Esophagus muscularis mucosa (tissue), 4 donors: ENCODE data around the gene NELL1. TPM values are rescaled to one million over a fixed set of nuclear protein-coding genes. Genes with fewer than 3 reads are reported as not detected.

ENCODE experiments used
- DNase-seq: peaks from one replicate; pipeline ENCODE4 v3.0.0-alpha.2; 2017; ENCODE audit errors: extremely low spot score
- H3K27ac ChIP-seq, 4 donors: fragments of 200-600 bp; sonication (generic); replicated peaks in 1 of 4; 1 replicate in 3 of 4; 2 replicates in 1 of 4; pipeline ENCODE4 v1.5.1; 2016 to 2019; ENCODE audit warnings: mild to moderate bottlenecking in 1 of 4
- H3K27me3 ChIP-seq, 4 donors: fragments of 200-600 bp; sonication (generic); one replicate each; pipeline versions ENCODE4 v1.5.1 to v1.6.0; 2016 to 2019
- H3K36me3 ChIP-seq, 4 donors: fragments of 200-600 bp; sonication (generic); one replicate each; pipeline ENCODE4 v1.5.1; 2016 to 2019
- H3K4me1 ChIP-seq, 4 donors: fragments of 200-600 bp; sonication (generic); one replicate each; pipeline ENCODE4 v1.5.1; 2016 to 2019
- H3K4me3 ChIP-seq, 4 donors: fragments of 200-600 bp; sonication (generic); 1 replicate in 2 of 4; 2 replicates in 2 of 4; pipeline ENCODE4 v1.5.1; 2016 to 2019; ENCODE audit warnings: mild to moderate bottlenecking in 4 of 4, moderate library complexity in 1 of 4
- H3K9me3 ChIP-seq, 4 donors: fragments of 200-600 bp; sonication (generic); 1 replicate in 3 of 4; 2 replicates in 1 of 4; pipeline ENCODE4 v1.5.1; 2016 to 2019
- EP300 ChIP-seq: sonication (generic); formaldehyde crosslinking; IDR thresholded peaks from one replicate; pipeline ENCODE4 v1.6.1; 2017; ENCODE audit warnings: antibody characterized with exemption
- POLR2A ChIP-seq: fragments of 450-650 bp; IDR thresholded peaks from one replicate; pipeline ENCODE4 v1.6.1; 2017; ENCODE audit warnings: antibody characterized with exemption, moderate library complexity, mild to moderate bottlenecking, low read depth
- POLR2AphosphoS5 ChIP-seq, 2 donors: sonication (generic); formaldehyde crosslinking; IDR thresholded peaks; one replicate each; pipeline ENCODE4 v1.6.1; 2017; ENCODE audit warnings: antibody characterized with exemption in 2 of 2
- WGBS: methylation state at CpG from one replicate; pipeline ENCODE4 v1.1.5; 2018; 5-methylcytosine and 5-hydroxymethylcytosine counted together
- intact Hi-C: fragments of 100-400 bp; cut with DNase I; formaldehyde crosslinking; loops from one replicate; pipeline ENCODE4 v1.15.1; 2023
- total RNA-seq, 4 donors: library from RNA; depleted of rRNA; stranded (reverse); fragments of >200 nt; gene quantifications; one replicate each; pipeline versions ENCODE4 v1.1.0 to v1.2.1, GENCODE V29; 2016
- TF ChIP-seq, protein P1 (sequence below), 3 experiments: fragments of 200-600 bp in 2 of 3; fragments of 450-650 bp in 1 of 3; sonication (generic) in 2 of 3; IDR thresholded peaks; one replicate each; pipeline ENCODE4 v1.5.1; 2017 to 2019; ENCODE audit warnings: antibody characterized with exemption in 3 of 3, mild to moderate bottlenecking in 2 of 3, moderate library complexity in 1 of 3

NELL1 gene
- total RNA-seq, 4 donors from 2014 or later: 0.65 to 2.7 (median 0.90) TPM

DNA sequence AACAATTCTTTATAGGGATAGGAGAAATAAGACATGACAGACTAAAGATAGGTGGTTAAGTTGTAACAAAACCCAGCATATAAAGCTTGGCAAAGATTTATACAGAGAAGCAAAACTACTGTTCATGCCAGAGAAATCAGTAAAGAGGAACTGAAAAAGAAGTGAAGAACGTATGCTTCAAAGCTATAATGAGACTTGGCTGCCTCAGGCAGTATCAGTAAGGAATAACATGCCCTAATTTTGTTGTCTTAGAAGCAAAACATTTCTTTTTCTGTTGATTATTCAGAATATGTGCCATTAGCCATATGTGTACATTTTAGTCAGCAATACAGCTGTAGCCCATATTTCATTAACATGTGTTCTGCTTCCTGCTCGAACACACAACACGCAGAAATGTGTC is 403.2 kb downstream of the NELL1 start:
- no peaks in the 10 kb centered on the region for H3K27me3 ChIP-seq
- no peaks in the 10 kb centered on the region for H3K4me1 ChIP-seq
- H3K9me3 ChIP-seq: no peaks in the 10 kb centered on the region
- no peaks in the 10 kb centered on the region for H3K36me3 ChIP-seq
- intact Hi-C loops: no loop called here
- TF ChIP-seq, protein P1, sequence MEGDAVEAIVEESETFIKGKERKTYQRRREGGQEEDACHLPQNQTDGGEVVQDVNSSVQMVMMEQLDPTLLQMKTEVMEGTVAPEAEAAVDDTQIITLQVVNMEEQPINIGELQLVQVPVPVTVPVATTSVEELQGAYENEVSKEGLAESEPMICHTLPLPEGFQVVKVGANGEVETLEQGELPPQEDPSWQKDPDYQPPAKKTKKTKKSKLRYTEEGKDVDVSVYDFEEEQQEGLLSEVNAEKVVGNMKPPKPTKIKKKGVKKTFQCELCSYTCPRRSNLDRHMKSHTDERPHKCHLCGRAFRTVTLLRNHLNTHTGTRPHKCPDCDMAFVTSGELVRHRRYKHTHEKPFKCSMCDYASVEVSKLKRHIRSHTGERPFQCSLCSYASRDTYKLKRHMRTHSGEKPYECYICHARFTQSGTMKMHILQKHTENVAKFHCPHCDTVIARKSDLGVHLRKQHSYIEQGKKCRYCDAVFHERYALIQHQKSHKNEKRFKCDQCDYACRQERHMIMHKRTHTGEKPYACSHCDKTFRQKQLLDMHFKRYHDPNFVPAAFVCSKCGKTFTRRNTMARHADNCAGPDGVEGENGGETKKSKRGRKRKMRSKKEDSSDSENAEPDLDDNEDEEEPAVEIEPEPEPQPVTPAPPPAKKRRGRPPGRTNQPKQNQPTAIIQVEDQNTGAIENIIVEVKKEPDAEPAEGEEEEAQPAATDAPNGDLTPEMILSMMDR (IDR thresholded peaks at IDR 0.05): no peak
- TF ChIP-seq POLR2AphosphoS5 (IDR thresholded peaks at IDR 0.05) (no peak), POLR2A (no peak), EP300 (no peak)
- DNase-seq: no peak
- H3K4me3 ChIP-seq: no peak overlapping the region
- no peak overlapping the region for H3K27ac ChIP-seq
- WGBS: 61% methylated on average over 3 of the region's 3 CpGs

- intact Hi-C loops: no loop called here
- WGBS: 89% methylated on average over 3 of the region's 3 CpGs
- H3K36me3 ChIP-seq: no peaks in the 10 kb centered on the region
- no peak overlapping the region for H3K4me3 ChIP-seq
- no peak for DNase-seq
- H3K27ac ChIP-seq: no peak overlapping the region
- H3K27me3 ChIP-seq: no peaks in the 10 kb centered on the region
- no peaks in the 10 kb centered on the region for H3K4me1 ChIP-seq
- TF ChIP-seq POLR2AphosphoS5 (IDR thresholded peaks at IDR 0.05) (no peak), POLR2A (no peak)
- no peaks in the 10 kb centered on the region for H3K9me3 ChIP-seq
Observed at GRCh38 chr11:21082853-21083252, 413.5 kb downstream of the NELL1 start.

- no peaks in the 10 kb centered on the region for H3K36me3 ChIP-seq
- no peaks in the 10 kb centered on the region for H3K27me3 ChIP-seq
- no peaks in the 10 kb centered on the region for H3K4me1 ChIP-seq
- intact Hi-C loops: no loop called here
- no peaks in the 10 kb centered on the region for H3K9me3 ChIP-seq
- DNase-seq: no peak
- no peak overlapping the region for H3K4me3 ChIP-seq
- H3K27ac ChIP-seq: no peak overlapping the region
- TF ChIP-seq POLR2A: no peak
- TF ChIP-seq, protein P1 (IDR thresholded peaks at IDR 0.05): no peak
- no peak for TF ChIP-seq EP300
- no peak for TF ChIP-seq POLR2AphosphoS5 (IDR thresholded peaks at IDR 0.05)
Observed at GRCh38 chr11:21088930-21089329, 419.5 kb downstream of the NELL1 start.

DNA sequence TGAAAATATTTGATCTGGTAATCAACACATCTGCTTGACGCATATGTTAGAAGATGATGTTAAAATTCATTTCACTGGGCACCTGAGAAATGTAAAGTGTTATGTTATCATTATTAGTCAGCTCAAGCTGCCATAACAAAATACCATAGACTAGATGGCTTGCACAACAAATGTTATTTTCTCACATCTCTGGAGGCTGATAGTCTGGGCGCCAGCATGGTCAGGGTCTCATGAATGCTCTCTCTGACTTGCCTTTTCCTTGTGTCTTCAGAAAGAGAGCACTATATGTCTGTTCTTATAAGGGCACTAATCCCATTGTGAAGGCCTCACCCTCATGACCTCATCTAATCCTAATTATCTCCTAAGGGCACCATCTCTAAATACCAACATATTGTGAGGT is 435.3 kb downstream of the NELL1 start:
- TF ChIP-seq, protein P1 (IDR thresholded peaks at IDR 0.05): no peak
- no peak for TF ChIP-seq POLR2AphosphoS5 (IDR thresholded peaks at IDR 0.05)
- TF ChIP-seq EP300: no peak
- TF ChIP-seq POLR2A: no peak
- Histone ChIP-seq H3K27me3 (no peaks in the 10 kb centered on the region), H3K27ac (no peak overlapping the region), H3K4me1 (no peaks in the 10 kb centered on the region), H3K9me3 (no peaks in the 10 kb centered on the region), H3K4me3 (no peak overlapping the region), H3K36me3 (no peaks in the 10 kb centered on the region)
- WGBS: 87% methylated on average over 2 of the region's 2 CpGs
- intact Hi-C loops: no loop called here
- no peak for DNase-seq

- 75% methylated on average over 5 of the region's 5 CpGs for WGBS
Observed at GRCh38 chr11:21105196-21105917, 436.0 kb downstream of the NELL1 start.

More at GRCh38 chr11:21105196-21105917, 436.0 kb downstream of the NELL1 start:
- Histone ChIP-seq H3K27me3 (no peaks in the 10 kb centered on the region), H3K4me3 (no peak overlapping the region), H3K27ac (no peak overlapping the region), H3K4me1 (no peaks in the 10 kb centered on the region), H3K9me3 (no peaks in the 10 kb centered on the region), H3K36me3 (no peaks in the 10 kb centered on the region)
- intact Hi-C loops: no loop called here
- no peak for DNase-seq
- TF ChIP-seq, protein P1 (IDR thresholded peaks at IDR 0.05): no peak
- TF ChIP-seq EP300 (no peak), POLR2A (no peak), POLR2AphosphoS5 (IDR thresholded peaks at IDR 0.05) (no peak)
